Stimulated activated CD4-positive, alpha-beta T cell treated with anti-CD3 and anti-CD28 coated beads, Interleukin-1b, Interleukin-23, amount 100 ng/mL, for 24 hours (primary cell): Measurements from ENCODE around the gene AFAP1L1.

Source experiments
- DNase-seq, 4 experiments: peaks; one replicate each; pipeline ENCODE4 v3.0.0-alpha.2; 2020; ENCODE audit warnings: low read depth in 4 of 4, low spot score in 1 of 4

Gene AFAP1L1

DNA sequence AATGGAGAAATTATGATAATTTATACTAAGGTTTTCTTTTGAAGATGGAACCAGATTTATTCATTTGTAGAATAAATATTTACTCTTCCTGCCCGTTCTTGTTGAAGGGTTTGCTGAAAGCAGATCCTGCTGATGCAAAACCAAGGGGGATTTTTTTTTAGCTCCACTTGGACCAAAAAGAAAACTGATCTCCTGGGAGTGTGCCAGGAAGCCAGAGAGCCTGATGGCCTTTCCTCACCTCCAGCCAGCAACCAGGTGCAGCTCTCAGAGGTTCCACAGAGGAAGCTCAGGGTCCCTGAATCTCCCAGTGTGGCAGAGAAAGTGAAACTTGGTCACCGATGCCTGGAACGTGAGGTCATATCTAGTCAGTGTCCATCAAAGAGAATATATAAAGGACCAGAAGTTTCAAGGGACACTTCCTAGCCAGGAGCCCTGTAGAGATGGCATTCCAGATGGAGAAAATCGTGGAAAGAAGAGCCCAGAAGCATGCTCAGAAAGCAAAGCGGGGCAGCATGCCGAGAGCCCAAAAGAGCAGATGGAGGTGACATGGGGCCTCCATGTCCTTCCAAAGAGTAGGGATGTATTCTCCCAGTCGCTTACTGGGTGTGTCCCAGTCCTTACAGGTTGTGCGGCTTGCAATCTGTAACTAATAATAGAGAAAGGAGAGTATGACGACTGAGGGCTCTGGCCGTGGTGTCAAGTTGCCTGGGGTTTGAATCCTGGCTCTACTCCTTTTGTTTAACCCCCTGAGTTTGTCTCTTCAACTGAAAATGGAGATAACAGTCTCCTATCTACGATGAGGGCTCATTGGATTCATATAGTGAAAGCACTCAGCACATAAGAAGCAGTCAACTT is 12.2 kb downstream of the AFAP1L1 start:
- no peak for DNase-seq

- DNase-seq, result no peak
These were observed 12.8 kb downstream of the AFAP1L1 start for GRCh38 chr5:149284501-149284900.

GRCh38 chr5:149285153-149285552 is 13.5 kb downstream of the AFAP1L1 start:
- DNase-seq, result no peak

- no peak for DNase-seq
These were observed 16.8 kb downstream of the AFAP1L1 start for GRCh38 chr5:149288436-149288835.

GRCh38 chr5:149289301-149289700 is 17.6 kb downstream of the AFAP1L1 start:
- DNase-seq, result no peak

GRCh38 chr5:149294872-149295829 is 23.5 kb downstream of the AFAP1L1 start:
- DNase-seq, result no peak

- DNase-seq, result no peak
These were observed 25.8 kb downstream of the AFAP1L1 start for GRCh38 chr5:149297340-149298025.

GRCh38 chr5:149298163-149298562 is 26.5 kb downstream of the AFAP1L1 start:
- no peak for DNase-seq

DNA sequence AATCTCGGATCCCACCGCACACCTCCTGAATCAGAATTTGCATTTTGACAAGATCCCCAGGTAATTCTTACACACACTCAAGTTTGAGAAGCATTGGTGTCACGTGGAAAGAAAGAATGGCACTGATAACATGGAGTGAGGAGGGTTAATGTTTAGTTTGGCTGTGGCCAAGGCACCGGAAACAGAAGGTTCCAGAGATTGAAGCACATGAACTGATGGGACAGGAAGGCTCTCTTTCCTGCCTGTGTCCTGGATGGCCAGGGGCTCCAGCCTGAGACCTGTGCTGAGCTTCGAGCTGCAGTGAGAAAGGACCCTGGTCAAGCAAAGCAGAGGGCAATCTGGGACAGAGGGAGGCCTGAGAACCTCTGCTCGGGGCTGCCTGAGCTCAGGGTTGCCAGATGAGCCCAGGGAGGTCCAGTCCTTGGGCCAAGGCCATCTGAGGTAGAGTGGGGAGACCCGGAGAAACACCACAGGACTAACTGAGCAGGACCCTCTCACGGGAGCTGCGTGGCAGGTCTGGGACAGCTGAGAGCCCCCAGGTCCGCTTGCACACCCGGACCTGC is 27.3 kb downstream of the AFAP1L1 start:
- no peak for DNase-seq

DNA sequence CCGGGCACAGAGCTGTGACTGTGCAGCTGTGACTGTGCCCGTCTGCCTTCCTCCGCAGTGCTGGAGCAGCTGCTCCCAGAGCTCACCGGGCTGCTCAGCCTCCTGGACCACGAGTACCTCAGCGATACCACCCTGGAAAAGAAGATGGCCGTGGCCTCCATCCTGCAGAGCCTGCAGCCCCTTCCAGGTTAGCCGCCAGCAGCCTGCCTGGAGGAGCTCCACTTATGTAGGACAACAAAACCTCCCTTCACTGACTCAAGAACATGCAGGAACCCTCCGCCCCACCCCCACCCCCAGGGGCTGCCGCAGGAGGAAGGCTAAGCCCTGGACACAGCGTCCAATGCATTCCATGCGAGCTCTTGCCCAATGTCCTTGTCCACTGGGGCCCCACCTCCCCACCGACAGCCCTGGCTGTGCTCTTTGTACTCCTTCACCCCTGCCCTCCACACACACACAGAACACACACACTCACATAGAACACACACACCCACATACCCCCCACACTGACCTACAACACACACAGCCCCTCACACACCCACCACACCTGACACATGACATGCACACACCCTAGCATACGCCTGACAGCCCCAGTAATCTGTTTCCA is 27.9 kb downstream of the AFAP1L1 start:
- DNase-seq, result no peak

GRCh38 chr5:149300441-149300840 is 28.8 kb downstream of the AFAP1L1 start:
- no peak for DNase-seq

GRCh38 chr5:149301049-149301743 is 29.5 kb downstream of the AFAP1L1 start:
- DNase-seq, result no peak

GRCh38 chr5:149301744-149302380 is 30.2 kb downstream of the AFAP1L1 start:
- no peak for DNase-seq

DNA sequence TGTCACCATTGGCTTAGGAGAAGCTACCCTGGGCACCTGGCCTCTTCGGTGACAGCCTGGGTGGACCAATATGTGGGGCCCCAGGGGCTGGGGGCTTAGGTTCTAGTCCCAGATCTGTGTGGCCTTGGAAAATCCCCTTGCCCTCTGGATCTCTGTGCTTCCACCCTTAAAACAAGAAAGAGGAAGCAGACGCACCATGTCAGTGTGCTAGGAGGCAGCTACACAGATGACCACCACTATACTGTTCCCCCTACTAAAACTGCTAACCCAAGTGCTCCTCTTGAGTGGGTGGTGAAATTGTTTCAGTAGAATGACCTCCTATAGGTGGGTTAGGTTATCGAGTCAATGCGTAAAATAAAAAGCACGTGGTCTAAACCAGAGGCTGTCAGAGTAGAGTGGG is 31.0 kb downstream of the AFAP1L1 start:
- DNase-seq, result no peak

GRCh38 chr5:149303210-149303609 is 31.6 kb downstream of the AFAP1L1 start:
- no peak for DNase-seq

DNA sequence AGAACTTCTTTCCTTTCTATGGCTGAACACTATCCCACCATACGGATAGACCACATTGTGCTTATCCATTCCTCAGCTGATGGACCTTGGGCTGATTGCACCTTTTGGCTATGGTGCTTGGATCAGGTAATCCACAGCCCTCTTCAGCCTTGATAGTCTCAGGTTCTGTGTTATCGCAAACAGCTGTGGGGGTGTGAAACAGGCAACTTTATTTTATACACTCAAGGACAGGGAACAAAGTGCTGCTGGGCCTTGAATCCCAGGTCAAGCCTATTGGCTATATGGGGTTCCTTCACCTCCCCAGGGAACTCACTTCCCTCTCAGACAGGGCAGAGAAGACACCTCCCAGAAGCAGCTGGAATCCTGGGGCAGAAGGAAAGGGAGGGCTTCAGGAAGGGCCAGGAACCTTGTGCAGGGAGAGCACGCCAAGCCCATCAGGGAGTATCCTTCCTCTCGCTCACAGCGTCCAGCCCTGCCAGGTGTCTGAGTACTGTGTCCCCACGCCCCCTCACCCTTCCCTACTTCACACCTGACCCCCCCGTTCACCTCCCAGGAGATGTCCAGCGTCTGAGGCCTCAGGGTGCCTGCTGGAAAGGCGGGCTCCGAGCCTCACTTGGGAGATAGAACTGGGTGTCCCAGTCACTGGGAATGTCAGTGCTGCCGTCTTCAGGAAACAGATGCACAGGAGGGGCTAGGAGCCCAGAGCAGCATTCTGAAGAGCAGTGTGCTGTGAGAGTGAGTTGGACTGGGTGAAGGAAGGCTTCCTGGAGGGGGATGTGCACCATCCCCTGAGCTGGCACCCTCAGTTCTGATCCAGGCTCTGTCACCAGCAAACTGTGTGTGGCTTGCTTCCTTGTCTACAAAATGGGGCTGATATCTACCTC is 32.8 kb downstream of the AFAP1L1 start:
- DNase-seq, result no peak

GRCh38 chr5:149309354-149309753 is 37.7 kb downstream of the AFAP1L1 start:
- DNase-seq, result no peak

GRCh38 chr5:149310488-149310887 is 38.8 kb downstream of the AFAP1L1 start:
- no peak for DNase-seq
